HFFc6 (cell line): ENCODE measurements around the gene ATG4D. TPM values are rescaled to one million over a fixed set of nuclear protein-coding genes. Genes with fewer than 3 reads are reported as not detected.

ENCODE experiments used
- DNase-seq: peaks from one replicate; pipeline ENCODE4 v3.0.0-alpha.2; 2018
- H3K27ac Mint-ChIP-seq: 2 replicates; pipeline ENCODE4 v1.8.0; 2020; ENCODE audit warnings: mild to moderate bottlenecking, mixed read lengths
- H3K27me3 Mint-ChIP-seq: 2 replicates; pipeline ENCODE4 v1.8.0; 2021; ENCODE audit warnings: mild to moderate bottlenecking, moderate library complexity, mixed read lengths; ENCODE audit not compliant: insufficient read depth
- H3K36me3 Mint-ChIP-seq: 2 replicates; pipeline ENCODE4 v1.8.0; 2021; ENCODE audit warnings: low read depth, mixed read lengths
- H3K4me1 Mint-ChIP-seq: 2 replicates; pipeline ENCODE4 v1.8.0; 2020; ENCODE audit warnings: low read depth, mixed read lengths
- H3K4me3 Mint-ChIP-seq: 2 replicates; pipeline ENCODE4 v1.8.0; 2020; ENCODE audit warnings: mild to moderate bottlenecking, moderate library complexity, mixed read lengths
- H3K9me3 Mint-ChIP-seq: 2 replicates; pipeline ENCODE4 v1.8.0; 2020; ENCODE audit warnings: mild to moderate bottlenecking, mixed read lengths
- CTCF ChIP-seq: fragments of 200-600 bp; sonication (generic); IDR thresholded peaks from 2 replicates; pipeline ENCODE4 v1.5.0; 2021; ENCODE audit warnings: antibody characterized with exemption, mild to moderate bottlenecking
- total RNA-seq, 6 experiments: library from RNA; stranded (reverse); fragmentation: NEBNext Ultra II Directional; extraction: Animal tissue kit (Norgen Biotek cat#: 25700); gene quantifications; 2 replicates in 1 of 6; 3 replicates in 5 of 6; pipeline ENCODE4 v1.2.3, GENCODE V29; 2021

ATG4D gene
- total RNA-seq, 6 experiments from 2014 or later, result 19.4 to 24.5 (median 22.5) TPM

- Mint-ChIP-seq H3K36me3 (peaks cover 22% of the 10 kb centered on the region; the same call in 1 of the 2 replicates), H3K4me1 (peaks cover 18% of the 10 kb centered on the region), H3K4me3 (peak overlapping the region; percentile 90), H3K9me3 (no peaks in the 10 kb centered on the region), H3K27ac (peak overlapping the region; percentile 89), H3K27me3 (no peaks in the 10 kb centered on the region; the same call in 1 of the 2 replicates)
- DNase-seq, result peak; percentile 77
- peak; percentile 45; the same call in 1 of the 2 replicates for TF ChIP-seq CTCF
Measured at GRCh38 chr19:10502524-10503001, 41.1 kb upstream of the ATG4D start.

GRCh38 chr19:10503002-10503789, 40.5 kb upstream of the ATG4D start, which contains the start of gene KEAP1:
Gene KEAP1 (minus strand): TSS chr19:10503356. CDS start chr19:10500033, 3,323 bp downstream.
- TF ChIP-seq CTCF, result no peak
- H3K36me3 Mint-ChIP-seq, result peaks cover 22% of the 10 kb centered on the region; the same call in 1 of the 2 replicates
- H3K4me3 Mint-ChIP-seq, result peak within 1 kb of the TSS; percentile 90
- no peaks in the 10 kb centered on the region for H3K9me3 Mint-ChIP-seq
- H3K27me3 Mint-ChIP-seq, result no peaks in the 10 kb centered on the region; the same call in 1 of the 2 replicates
- no peak for DNase-seq
- H3K27ac Mint-ChIP-seq, result peak within 1 kb of the TSS; percentile 89
- peaks cover 18% of the 10 kb centered on the region for H3K4me1 Mint-ChIP-seq

- no peak overlapping the region for H3K4me3 Mint-ChIP-seq
- H3K36me3 Mint-ChIP-seq, result peaks cover 5% of the 10 kb centered on the region; the same call in 1 of the 2 replicates
- TF ChIP-seq CTCF, result peak; percentile 81
- H3K27me3 Mint-ChIP-seq, result no peaks in the 10 kb centered on the region; the same call in 1 of the 2 replicates
- H3K27ac Mint-ChIP-seq, result no peak overlapping the region
- H3K4me1 Mint-ChIP-seq, result peaks cover 10% of the 10 kb centered on the region
- no peaks in the 10 kb centered on the region for H3K9me3 Mint-ChIP-seq
- DNase-seq, result peak; percentile 9
Measured at GRCh38 chr19:10505583-10506229, 38.0 kb upstream of the ATG4D start.

- TF ChIP-seq CTCF, result no peak
- no peaks in the 10 kb centered on the region for H3K4me1 Mint-ChIP-seq
- H3K36me3 Mint-ChIP-seq, result no peaks in the 10 kb centered on the region
- H3K4me3 Mint-ChIP-seq, result no peak overlapping the region
- no peak overlapping the region for H3K27ac Mint-ChIP-seq
- H3K9me3 Mint-ChIP-seq, result no peaks in the 10 kb centered on the region
- H3K27me3 Mint-ChIP-seq, result no peaks in the 10 kb centered on the region; the same call in 1 of the 2 replicates
- DNase-seq, result no peak
Measured at GRCh38 chr19:10508036-10508435, 35.7 kb upstream of the ATG4D start.

- Mint-ChIP-seq H3K4me1 (no peaks in the 10 kb centered on the region), H3K4me3 (no peak overlapping the region), H3K36me3 (no peaks in the 10 kb centered on the region), H3K27me3 (no peaks in the 10 kb centered on the region; the same call in 1 of the 2 replicates), H3K27ac (no peak overlapping the region), H3K9me3 (no peaks in the 10 kb centered on the region)
- no peak for TF ChIP-seq CTCF
- DNase-seq, result peak; percentile 11
Measured at GRCh38 chr19:10508707-10509106, 35.0 kb upstream of the ATG4D start.
